OCI-LY3 (cell line): ENCODE measurements around the gene ZNF841.
"Not testable (repeated sequence)": the region's sequence is repeated elsewhere in the genome, so short reads cannot be mapped to it uniquely, and the experiment has no call there.

Experiments
- H2AFZ ChIP-seq: fragments of 200-600, 300-600 bp; shearing (Covaris generic); 2 replicates; pipeline ENCODE4 v1.6.0; 2014; ENCODE audit warnings: antibody characterized with exemption, low read depth, low read length
- H3K27ac ChIP-seq: fragments of 200-600, 300-600 bp; sonication (generic); 2 replicates; pipeline ENCODE4 v1.5.1; 2014; ENCODE audit warnings: mild to moderate bottlenecking, low read length, moderate library complexity, mixed read lengths
- H3K27me3 ChIP-seq: fragments of 200-600, 300-600 bp; sonication (generic); 2 replicates; pipeline ENCODE4 v1.6.1; 2014; ENCODE audit warnings: low read depth, low read length, mixed read lengths
- H3K36me3 ChIP-seq: fragments of 200-600, 300-600 bp; sonication (generic); replicated peaks from 2 replicates; pipeline ENCODE3; 2014; ENCODE audit warnings: low read depth, low read length, mixed read lengths
- H3K4me1 ChIP-seq: fragments of 300-600, 200-600 bp; sonication (generic); 2 replicates; pipeline ENCODE4 v1.6.1; 2014; ENCODE audit warnings: low read length, mixed read lengths
- H3K4me2 ChIP-seq: fragments of 200-600, 300-600 bp; sonication (generic); 2 replicates; pipeline ENCODE4 v1.6.1; 2014; ENCODE audit warnings: low read length, mixed read lengths
- H3K4me3 ChIP-seq: fragments of 300-600, 200-600 bp; sonication (generic); 2 replicates; pipeline ENCODE4 v1.5.1; 2014; ENCODE audit warnings: antibody characterized with exemption, mild to moderate bottlenecking, low read length, moderate library complexity
- H3K79me2 ChIP-seq: fragments of 300-600, 200-600 bp; shearing (Covaris generic); 2 replicates; pipeline ENCODE4 v1.6.1; 2014; ENCODE audit warnings: mild to moderate bottlenecking, low read length, mixed read lengths
- H3K9ac ChIP-seq: fragments of 300-600, 200-600 bp; shearing (Covaris generic); 2 replicates; pipeline ENCODE4 v1.6.0; 2014; ENCODE audit warnings: mild to moderate bottlenecking, low read length, moderate library complexity
- H3K9me3 ChIP-seq: fragments of 200-600, 300-600 bp; shearing (Covaris generic); 2 replicates; pipeline ENCODE4 v1.6.1; 2014; ENCODE audit warnings: low read length, mixed read lengths; ENCODE audit not compliant: insufficient read depth
- H4K20me1 ChIP-seq: fragments of 200-600, 300-600 bp; sonication (generic); 2 replicates; pipeline ENCODE4 v1.6.1; 2016; ENCODE audit warnings: low read length, mixed read lengths; ENCODE audit not compliant: insufficient read depth
- CTCF ChIP-seq: fragments of 200-600, 300-600 bp; sonication (generic); IDR thresholded peaks from 2 replicates; pipeline ENCODE4 v1.5.1; 2014; ENCODE audit warnings: antibody characterized with exemption, low read length, low read depth
- EZH2phosphoT487 ChIP-seq: fragments of 200-600 bp; shearing (Covaris generic); IDR thresholded peaks from 2 replicates; pipeline ENCODE4 v1.6.1; 2018; ENCODE audit warnings: antibody characterized with exemption, mixed run types, low read depth

The ZNF841 gene

GRCh38 chr19:52024478-52024877 lies 71.1 kb downstream of the ZNF841 start:
- not testable (repeated sequence) for H3K4me3 ChIP-seq, H3K4me2 ChIP-seq, H3K27ac ChIP-seq, H3K9ac ChIP-seq, H2AFZ ChIP-seq, H4K20me1 ChIP-seq, H3K27me3 ChIP-seq
- Histone ChIP-seq H3K4me1 (peaks cover 11% of the 10 kb centered on the region), H3K36me3 (peaks cover 65% of the 10 kb centered on the region), H3K79me2 (peaks cover 29% of the 10 kb centered on the region), H3K9me3 (peaks cover 36% of the 10 kb centered on the region)

- Histone ChIP-seq H3K36me3 (peaks cover 86% of the 10 kb centered on the region), H3K9ac (no peak overlapping the region), H3K79me2 (peaks cover 18% of the 10 kb centered on the region), H3K4me1 (peaks cover 3% of the 10 kb centered on the region), H3K9me3 (peaks cover 49% of the 10 kb centered on the region), H3K4me2 (no peak overlapping the region), H2AFZ (no peak overlapping the region), H3K27me3 (no peaks in the 10 kb centered on the region), H3K4me3 (no peak overlapping the region), H3K27ac (no peak overlapping the region), H4K20me1 (no peaks in the 10 kb centered on the region)
- no peak for TF ChIP-seq CTCF
- no peak for TF ChIP-seq EZH2phosphoT487
These were observed 73.4 kb downstream of the ZNF841 start for GRCh38 chr19:52022193-52022592.

- Histone ChIP-seq H2AFZ (no peak overlapping the region), H3K9me3 (peaks cover 63% of the 10 kb centered on the region), H3K4me1 (no peaks in the 10 kb centered on the region), H3K27me3 (no peaks in the 10 kb centered on the region), H3K36me3 (peaks cover 93% of the 10 kb centered on the region), H3K27ac (no peak overlapping the region), H3K4me3 (no peak overlapping the region), H3K79me2 (peaks cover 8% of the 10 kb centered on the region), H3K9ac (no peak overlapping the region), H4K20me1 (no peaks in the 10 kb centered on the region), H3K4me2 (no peak overlapping the region)
- TF ChIP-seq CTCF (no peak), EZH2phosphoT487 (no peak)
These were observed 75.1 kb downstream of the ZNF841 start for GRCh38 chr19:52020506-52020905.
